SK-N-SH (cell line): ENCODE results near the gene ROBO1. TPM values are rescaled to one million over a fixed set of nuclear protein-coding genes. Genes with fewer than 3 reads are reported as not detected.

ENCODE experiments used
- CTCF ChIA-PET: fragments of 300-600, 350-600 bp; formaldehyde crosslinking; extraction: SDS; loops from one replicate; lab custom pipeline; 2021; lab: Yijun Ruan, JAX
- POLR2A ChIA-PET: fragments of 350-600 bp; sonication (Branson Sonifier 250); formaldehyde crosslinking; extraction: SDS; loops from one replicate; lab custom pipeline; 2020; ENCODE audit warnings: antibody characterized with exemption, inconsistent platforms; lab: Yijun Ruan, JAX
- DNase-seq: peaks from one replicate; pipeline ENCODE4 v3.0.0; 2012
- H2AFZ ChIP-seq: fragments of 200-600 bp; sonication (generic); 2 replicates; pipeline ENCODE4 v1.8.1; 2016; ENCODE audit warnings: antibody characterized with exemption, mild to moderate bottlenecking, low read depth
- H3F3A ChIP-seq: fragments of 200-600 bp; sonication (generic); replicated peaks from 2 replicates; pipeline ENCODE3; 2016; ENCODE audit warnings: antibody characterized with exemption, mild to moderate bottlenecking; ENCODE audit not compliant: insufficient read depth
- H3K27ac ChIP-seq, 2 experiments: fragments of 200-500 bp in 1 of 2; fragments of 200-600 bp in 1 of 2; sonication (Bioruptor generic) in 1 of 2; sonication (generic), shearing (Covaris generic) in 1 of 2; 2 replicates each; pipeline versions ENCODE4 v1.5.1 to v1.6.1; 2014 to 2016; ENCODE audit warnings: low read depth in 2 of 2, inconsistent platforms in 1 of 2, low read length in 1 of 2, mild to moderate bottlenecking in 1 of 2, mixed read lengths in 1 of 2
- H3K27me3 ChIP-seq: fragments of 200-600 bp; sonication (generic), shearing (Covaris generic); 2 replicates; pipeline ENCODE4 v1.6.1; 2016; ENCODE audit warnings: mixed run types; ENCODE audit not compliant: insufficient read depth
- H3K36me3 ChIP-seq, 2 experiments: fragments of 200-500 bp in 1 of 2; fragments of 200-600 bp in 1 of 2; sonication (Bioruptor generic) in 1 of 2; sonication (generic) in 1 of 2; replicated peaks in 1 of 2; 2 replicates each; pipeline versions ENCODE3 to v1.5.1; 2014 to 2016; ENCODE audit warnings: low read length in 1 of 2, mild to moderate bottlenecking in 1 of 2; ENCODE audit not compliant: insufficient read depth in 2 of 2, control insufficient read depth in 1 of 2
- H3K4me1 ChIP-seq, 2 experiments: fragments of 200-500 bp in 1 of 2; fragments of 200-600 bp in 1 of 2; sonication (Bioruptor generic) in 1 of 2; sonication (generic), shearing (Covaris generic) in 1 of 2; 2 replicates each; pipeline versions ENCODE4 v1.5.1 to v1.6.1; 2014 to 2016; ENCODE audit warnings: low read depth in 1 of 2, low read length in 1 of 2, mixed run types in 1 of 2; ENCODE audit not compliant: insufficient read depth in 2 of 2, control insufficient read depth in 1 of 2
- H3K4me2 ChIP-seq: fragments of 200-600 bp; sonication (generic), shearing (Covaris generic); 2 replicates; pipeline ENCODE4 v1.6.1; 2017; ENCODE audit warnings: mixed run types
- H3K4me3 ChIP-seq, 2 experiments: fragments of 200-500 bp in 1 of 2; fragments of 200-600 bp in 1 of 2; sonication (Bioruptor generic) in 1 of 2; sonication (generic), shearing (Covaris generic) in 1 of 2; 2 replicates each; pipeline versions ENCODE4 v1.5.1 to v1.8.1; 2014 to 2016; ENCODE audit warnings: low read depth in 2 of 2, inconsistent platforms in 1 of 2, low read length in 1 of 2, mild to moderate bottlenecking in 1 of 2, mixed read lengths in 1 of 2, moderate library complexity in 1 of 2
- H3K79me2 ChIP-seq: fragments of 200-600 bp; sonication (generic); 2 replicates; pipeline ENCODE4 v1.8.1; 2017; ENCODE audit warnings: mild to moderate bottlenecking; ENCODE audit not compliant: insufficient read depth
- H3K9ac ChIP-seq: fragments of 200-600 bp; sonication (generic); 2 replicates; pipeline ENCODE4 v1.6.1; 2017; ENCODE audit warnings: mixed run types
- H3K9me2 ChIP-seq: fragments of 200-600 bp; sonication (generic); 2 replicates; pipeline ENCODE4 v1.6.1; 2017; ENCODE audit warnings: mixed run types
- H3K9me3 ChIP-seq: fragments of 200-600 bp; sonication (generic); 2 replicates; pipeline ENCODE4 v1.6.1; 2017; ENCODE audit warnings: mixed run types, mild to moderate bottlenecking, moderate library complexity
- H4K20me1 ChIP-seq: fragments of 200-600 bp; sonication (generic); 2 replicates; pipeline ENCODE4 v1.6.1; 2017; ENCODE audit warnings: mild to moderate bottlenecking, mixed run types; ENCODE audit not compliant: insufficient read depth
- CTCF ChIP-seq: fragments of 200-600 bp; sonication (generic); IDR thresholded peaks from 2 replicates; pipeline ENCODE4 v1.6.1; 2017; ENCODE audit warnings: antibody characterized with exemption, mild to moderate bottlenecking, moderate library complexity
- MEF2A ChIP-seq: IDR thresholded peaks from 2 replicates; pipeline ENCODE4 v1.4.0; 2012; ENCODE audit warnings: low read depth, borderline replicate concordance
- SIN3A ChIP-seq: IDR thresholded peaks from 2 replicates; pipeline ENCODE4 v1.6.1; 2012; ENCODE audit warnings: low read depth, mild to moderate bottlenecking, low read length, moderate library complexity, borderline replicate concordance
- TAF1 ChIP-seq: IDR thresholded peaks from 2 replicates; pipeline ENCODE4 v1.6.1; 2012; ENCODE audit warnings: low read depth, mild to moderate bottlenecking, low read length, moderate library complexity, borderline replicate concordance
- YY1 ChIP-seq: IDR thresholded peaks from 2 replicates; pipeline ENCODE4 v1.4.0; 2012; ENCODE audit warnings: low read depth, mild to moderate bottlenecking
- WGBS: methylation state at CpG from one replicate; pipeline ENCODE4 v1.1.6; 2017; ENCODE audit warnings: low lambda C conversion rate; 5-methylcytosine and 5-hydroxymethylcytosine counted together
- polyA plus RNA-seq, 3 experiments: library from polyadenylated mRNA; depleted of rRNA; stranded (reverse); fragments of >200 nt; gene quantifications; 2 replicates each; pipeline ENCODE4 v1.2.3, GENCODE V29; 2012
- TF ChIP-seq, protein P1 (sequence below): fragments of 150-350 bp; IDR thresholded peaks from 2 replicates; pipeline ENCODE4 v1.6.1; 2017; ENCODE audit warnings: antibody characterized with exemption, low read length, low read depth, borderline replicate concordance

ROBO1 gene
- polyA plus RNA-seq, 1 of the 3 experiments (the other 2 are of a cell fraction), result 22.7 TPM

GRCh38 chr3:79006077-79006476 is 761.7 kb downstream of the ROBO1 start (continued):
- TF ChIP-seq, protein P1, sequence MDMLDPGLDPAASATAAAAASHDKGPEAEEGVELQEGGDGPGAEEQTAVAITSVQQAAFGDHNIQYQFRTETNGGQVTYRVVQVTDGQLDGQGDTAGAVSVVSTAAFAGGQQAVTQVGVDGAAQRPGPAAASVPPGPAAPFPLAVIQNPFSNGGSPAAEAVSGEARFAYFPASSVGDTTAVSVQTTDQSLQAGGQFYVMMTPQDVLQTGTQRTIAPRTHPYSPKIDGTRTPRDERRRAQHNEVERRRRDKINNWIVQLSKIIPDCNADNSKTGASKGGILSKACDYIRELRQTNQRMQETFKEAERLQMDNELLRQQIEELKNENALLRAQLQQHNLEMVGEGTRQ, result no peak

GRCh38 chr3:79005084-79005483 is 762.7 kb downstream of the ROBO1 start:
- no peak for DNase-seq
- no peak overlapping the region for H3K9ac ChIP-seq
- no peak overlapping the region for H3K4me3 ChIP-seq
- H2AFZ ChIP-seq, result no peak overlapping the region
- peaks cover 81% of the 10 kb centered on the region for H3K79me2 ChIP-seq
- H4K20me1 ChIP-seq, result peaks cover 5% of the 10 kb centered on the region; the same call in 1 of the 2 replicates
- no peak overlapping the region for H3K4me2 ChIP-seq
- H3K27ac ChIP-seq, result no peak overlapping the region
- WGBS, result 67% methylated on average over 6 of the region's 6 CpGs
- POLR2A ChIA-PET, result no interaction called here
- H3F3A ChIP-seq, result peaks cover 5% of the 10 kb centered on the region
- CTCF ChIA-PET, result interaction anchor here (1.0 to 1.3 kb wide), 2 partner anchors 7 to 27 kb away, joined by 3 to 4 read pairs; no protein-coding TSS in a partner anchor
- H3K27me3 ChIP-seq, result no peaks in the 10 kb centered on the region
- H3K9me3 ChIP-seq, result no peaks in the 10 kb centered on the region
- H3K4me1 ChIP-seq, result peaks cover 14 to 20% of the 10 kb centered on the region in 2 experiments; a peak in 3 of 4 replicates
- H3K9me2 ChIP-seq, result no peaks in the 10 kb centered on the region
- TF ChIP-seq SIN3A, result no peak
- no peak for TF ChIP-seq MEF2A
- TF ChIP-seq TAF1, result no peak
- TF ChIP-seq, all 33 proteins: peak for 0
- H3K36me3 ChIP-seq, result no peaks in the 10 kb centered on the region

DNA sequence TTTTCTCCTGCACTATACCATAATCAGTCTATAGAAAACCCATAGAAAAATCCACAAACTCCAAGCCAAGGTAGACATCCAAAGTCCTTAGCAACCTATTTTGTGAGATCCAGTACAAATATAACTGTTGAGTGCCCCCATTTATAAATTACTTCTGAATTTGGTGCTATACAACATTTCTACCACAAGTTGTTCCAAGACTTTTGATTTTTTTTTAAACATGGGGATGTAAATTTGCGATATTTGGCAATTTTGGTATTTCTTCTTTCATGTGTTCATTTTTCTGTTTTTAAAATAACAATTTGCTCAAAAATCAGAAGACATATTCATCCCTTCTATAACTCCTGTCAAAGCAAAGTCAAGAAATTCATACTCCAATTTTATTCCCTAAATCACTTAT is 763.8 kb downstream of the ROBO1 start:
- Histone ChIP-seq H3K4me1 (peaks cover 14 to 20% of the 10 kb centered on the region in 2 experiments; a peak in 3 of 4 replicates), H3K27ac (no peak overlapping the region), H3F3A (peaks cover 5% of the 10 kb centered on the region), H3K27me3 (no peaks in the 10 kb centered on the region)
- peak; percentile 26 for TF ChIP-seq CTCF
- TF ChIP-seq YY1, result no peak
- TF ChIP-seq, all 33 proteins: peak for 1
- 97% methylated on average over 1 of the region's 1 CpG for WGBS
- CTCF ChIA-PET, result no interaction called here
- Histone ChIP-seq H2AFZ (no peak overlapping the region), H3K4me3 (no peak overlapping the region), H3K9ac (no peak overlapping the region), H4K20me1 (no peaks in the 10 kb centered on the region), H3K9me3 (no peaks in the 10 kb centered on the region), H3K36me3 (no peaks in the 10 kb centered on the region), H3K79me2 (peaks cover 81% of the 10 kb centered on the region), H3K9me2 (no peaks in the 10 kb centered on the region), H3K4me2 (no peak overlapping the region)
- POLR2A ChIA-PET, result no interaction called here
- no peak for DNase-seq
